ENCODE results near the gene LRRC8D.

- TF ChIP-seq EZH2phosphoT487 (IDR thresholded peaks at IDR 0.05; ENCODE audit: borderline replicate concordance): no peak
- TF ChIP-seq, protein P1, sequence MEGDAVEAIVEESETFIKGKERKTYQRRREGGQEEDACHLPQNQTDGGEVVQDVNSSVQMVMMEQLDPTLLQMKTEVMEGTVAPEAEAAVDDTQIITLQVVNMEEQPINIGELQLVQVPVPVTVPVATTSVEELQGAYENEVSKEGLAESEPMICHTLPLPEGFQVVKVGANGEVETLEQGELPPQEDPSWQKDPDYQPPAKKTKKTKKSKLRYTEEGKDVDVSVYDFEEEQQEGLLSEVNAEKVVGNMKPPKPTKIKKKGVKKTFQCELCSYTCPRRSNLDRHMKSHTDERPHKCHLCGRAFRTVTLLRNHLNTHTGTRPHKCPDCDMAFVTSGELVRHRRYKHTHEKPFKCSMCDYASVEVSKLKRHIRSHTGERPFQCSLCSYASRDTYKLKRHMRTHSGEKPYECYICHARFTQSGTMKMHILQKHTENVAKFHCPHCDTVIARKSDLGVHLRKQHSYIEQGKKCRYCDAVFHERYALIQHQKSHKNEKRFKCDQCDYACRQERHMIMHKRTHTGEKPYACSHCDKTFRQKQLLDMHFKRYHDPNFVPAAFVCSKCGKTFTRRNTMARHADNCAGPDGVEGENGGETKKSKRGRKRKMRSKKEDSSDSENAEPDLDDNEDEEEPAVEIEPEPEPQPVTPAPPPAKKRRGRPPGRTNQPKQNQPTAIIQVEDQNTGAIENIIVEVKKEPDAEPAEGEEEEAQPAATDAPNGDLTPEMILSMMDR (conservative IDR thresholded peaks at IDR 0.05; ENCODE audit: low read length): no peak
Observed at GRCh38 chr1:89820422-89821321, at the start of gene LRRC8D.
